ENCODE results near the gene INPPL1.

DNA sequence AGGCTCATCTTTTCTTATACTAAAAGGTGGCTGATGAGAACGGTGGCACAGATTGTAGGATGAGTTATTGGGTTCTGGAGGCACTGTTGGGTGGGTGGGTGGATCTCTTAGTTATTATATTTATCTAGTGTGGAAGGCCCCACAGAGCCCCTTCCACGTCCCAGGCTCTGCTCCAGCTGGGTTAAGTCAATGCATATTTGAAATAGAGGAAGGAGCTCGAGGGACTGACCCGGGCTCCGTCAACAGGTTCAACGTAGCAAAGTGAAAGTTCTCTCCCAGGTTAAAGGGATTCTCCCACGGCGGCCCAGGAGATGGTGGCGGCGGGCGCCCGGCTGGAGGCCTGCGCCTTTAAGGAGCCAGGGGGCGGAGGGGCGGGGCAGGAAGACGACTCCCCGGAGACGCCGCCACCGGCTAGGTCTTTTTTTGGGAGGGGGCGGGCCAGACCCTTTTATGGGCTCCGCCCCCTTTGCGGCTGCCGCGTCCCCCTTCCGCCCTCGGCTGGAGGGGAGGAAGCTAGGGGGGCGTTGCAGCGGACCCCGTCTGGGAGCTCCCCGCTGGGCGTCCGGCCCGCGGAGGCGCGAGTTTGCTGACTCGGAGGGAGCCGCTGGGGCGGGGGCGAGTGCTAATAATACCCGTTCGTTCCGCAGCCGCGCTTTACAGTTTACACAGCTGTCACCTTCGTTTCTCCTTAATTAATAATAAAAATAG, 1.5 kb upstream of the INPPL1 start:
- TF ChIP-seq SIN3A (IDR thresholded peaks at IDR 0.05; ENCODE audit: borderline replicate concordance, insufficient read depth, low read length) (peak; percentile 67; the same call in 1 of the 2 replicates), POLR2AphosphoS5 (IDR thresholded peaks at IDR 0.05; ENCODE audit: low read depth, low read length) (peak; percentile 56; the same call in 1 of the 2 replicates), TAF1 (IDR thresholded peaks at IDR 0.05; ENCODE audit: borderline replicate concordance, insufficient read depth, low read length) (peak; percentile 58; the same call in 1 of the 2 replicates)
